ENCODE data around the gene ZNF682. TPM values are rescaled to one million over a fixed set of nuclear protein-coding genes. Genes with fewer than 3 reads are reported as not detected.
"Not testable (repeated sequence)": the region's sequence is repeated elsewhere in the genome, so short reads cannot be mapped to it uniquely, and the experiment has no call there.

The ZNF682 gene
- 1.3 and 3.9 TPM in 2 replicates for total RNA-seq (2012; rRNA removed)

DNA sequence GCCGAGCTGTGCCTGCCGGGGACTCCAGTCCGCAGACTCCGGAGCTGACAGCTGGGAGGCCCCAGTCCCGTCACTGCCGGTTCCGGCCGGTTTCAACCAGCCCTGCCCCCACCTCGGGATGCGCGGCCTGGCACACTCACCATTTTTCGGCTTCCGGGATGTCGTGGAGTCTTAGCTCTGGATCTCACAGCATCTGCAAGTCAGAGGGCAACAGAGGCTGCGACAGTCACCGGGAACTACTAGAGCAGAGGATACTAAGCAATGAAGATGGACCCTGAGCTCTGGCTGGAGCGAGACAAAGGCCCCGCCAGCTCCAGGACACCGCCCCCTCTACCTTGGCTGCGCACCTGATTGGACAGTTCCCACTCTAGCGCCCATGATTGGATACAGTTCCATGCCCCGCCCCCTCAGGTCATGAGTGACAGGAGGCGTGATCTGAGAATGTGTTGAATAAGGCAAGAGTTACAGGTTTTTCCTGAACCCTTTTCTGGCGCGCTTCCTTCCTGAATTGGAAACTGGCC lies at the start of gene ZNF682:
TSS of gene ZNF682 (minus strand) at position 303 of the 521 bp plus-strand sequence. CDS start at position 143, 160 bp downstream.
- Histone ChIP-seq H3K9ac (ENCODE audit: low read depth, low read length) (peak within 1 kb of the TSS; percentile 86), H3K4me2 (ENCODE audit: low read length) (peak within 1 kb of the TSS; percentile 76), H3K4me3 (ENCODE audit: low read length) (peak within 1 kb of the TSS; percentile 86), H3K36me3 (ENCODE audit: insufficient read depth, low read length) (no peaks in the 10 kb centered on the region), H3K4me1 (ENCODE audit: control insufficient read depth, insufficient read depth, low read length) (peaks cover 3% of the 10 kb centered on the region), H3K27me3 (ENCODE audit: control insufficient read depth, insufficient read depth, low read length) (no peaks in the 10 kb centered on the region), H3K9me3 (replicated peaks; ENCODE audit: low read length) (no peaks in the 10 kb centered on the region)

DNA sequence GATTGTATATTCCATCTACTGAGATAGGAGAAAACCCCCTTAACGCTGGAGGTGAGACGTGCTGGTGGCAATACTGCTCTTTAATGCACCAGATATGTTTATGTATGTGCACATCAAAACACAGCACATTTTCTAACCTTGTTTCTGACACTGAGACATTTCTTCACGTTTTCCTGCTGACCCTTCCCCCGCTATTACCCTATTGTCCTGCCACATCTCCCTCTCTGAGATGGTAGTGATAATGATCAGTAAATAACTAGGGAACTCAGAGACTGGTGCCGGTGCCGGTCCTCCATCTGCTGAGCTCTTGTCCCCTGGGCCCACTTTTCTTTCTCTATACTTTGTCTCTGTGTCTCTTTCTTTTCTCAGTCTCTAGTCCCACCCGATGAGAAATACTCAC lies 43.6 kb upstream of the ZNF682 start:
- not testable (repeated sequence) for H3K9ac ChIP-seq (ENCODE audit: low read depth, low read length); H3K4me3 ChIP-seq (ENCODE audit: low read length); H3K27me3 ChIP-seq (ENCODE audit: control insufficient read depth, insufficient read depth, low read length); H3K36me3 ChIP-seq (ENCODE audit: insufficient read depth, low read length); H3K4me2 ChIP-seq (ENCODE audit: low read length); H3K4me1 ChIP-seq (ENCODE audit: control insufficient read depth, insufficient read depth, low read length); H3K9me3 ChIP-seq (replicated peaks; ENCODE audit: low read length)

DNA sequence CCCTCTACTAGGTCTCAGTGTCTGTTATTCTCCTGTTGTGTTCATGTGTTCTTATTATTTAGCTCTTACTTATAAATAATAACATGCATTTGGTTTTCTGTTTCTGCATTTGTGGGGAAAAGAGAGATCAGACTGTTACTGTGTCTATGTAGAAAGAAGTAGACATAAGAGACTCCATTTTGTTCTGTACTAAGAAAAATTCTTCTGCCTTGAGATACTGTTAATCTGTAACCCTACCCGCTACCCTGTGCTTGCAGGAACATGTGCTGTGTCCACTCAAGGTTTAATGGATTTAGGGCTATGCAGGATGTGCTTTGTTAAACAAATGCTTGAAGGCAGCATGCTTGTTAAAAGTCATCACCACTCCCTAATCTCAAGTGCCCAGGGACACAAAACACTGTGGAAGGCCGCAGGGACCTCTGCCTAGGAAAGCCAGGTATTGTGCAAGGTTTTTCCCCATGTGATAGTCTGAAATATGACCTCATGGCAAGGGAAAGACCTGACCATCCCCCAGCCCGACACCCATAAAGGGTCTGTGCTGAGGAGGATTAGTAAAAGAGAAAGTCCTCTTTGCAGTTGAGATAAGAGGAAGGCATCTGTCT lies 43.0 kb upstream of the ZNF682 start:
- H3K4me2 ChIP-seq (ENCODE audit: low read length); H3K36me3 ChIP-seq (ENCODE audit: insufficient read depth, low read length); H3K4me1 ChIP-seq (ENCODE audit: control insufficient read depth, insufficient read depth, low read length); H3K9me3 ChIP-seq (replicated peaks; ENCODE audit: low read length); H3K9ac ChIP-seq (ENCODE audit: low read depth, low read length); H3K4me3 ChIP-seq (ENCODE audit: low read length); H3K27me3 ChIP-seq (ENCODE audit: control insufficient read depth, insufficient read depth, low read length): not testable (repeated sequence)

DNA sequence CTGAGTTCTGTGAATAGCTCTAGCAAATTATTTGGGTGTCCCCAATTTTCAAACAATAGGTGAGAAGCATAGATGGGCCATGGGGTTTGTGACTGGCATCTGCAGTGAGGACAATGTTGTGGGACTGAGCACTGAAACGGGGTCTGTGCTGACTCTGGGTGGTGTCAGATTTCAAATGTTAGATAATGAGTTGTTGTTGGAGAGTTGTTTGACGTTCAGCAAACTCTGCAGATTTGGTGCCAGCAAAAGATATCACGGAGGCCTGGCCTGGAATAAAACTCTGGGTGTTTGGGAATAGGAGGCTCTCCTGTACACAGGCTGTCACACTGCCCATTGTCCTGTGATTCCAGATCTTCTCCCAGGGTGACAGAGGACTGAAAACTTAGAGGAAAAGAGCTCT lies 41.4 kb upstream of the ZNF682 start:
- no peaks in the 10 kb centered on the region for H3K9me3 ChIP-seq (replicated peaks; ENCODE audit: low read length)
- H3K4me2 ChIP-seq (ENCODE audit: low read length): no peak overlapping the region

DNA sequence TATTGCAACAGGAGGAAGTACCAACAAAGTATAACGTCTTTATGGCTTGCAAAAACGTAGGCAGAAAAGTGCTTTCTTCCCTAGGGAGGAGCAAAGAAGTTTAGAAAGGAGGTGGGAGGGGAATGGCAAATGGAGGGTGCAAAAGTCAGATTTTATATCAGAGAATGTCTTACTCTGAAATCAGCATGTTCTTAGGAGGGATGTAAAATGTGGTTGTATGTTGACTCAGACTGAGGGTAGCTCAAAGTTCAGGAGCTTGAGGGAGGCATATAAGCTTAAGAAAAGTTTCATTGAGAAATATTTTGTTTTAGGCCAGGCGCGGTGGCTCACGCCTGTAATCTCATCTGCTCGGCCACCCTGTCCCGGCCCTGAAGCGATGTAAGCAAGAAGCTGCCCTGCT lies 40.2 kb upstream of the ZNF682 start:
- Histone ChIP-seq H3K4me1 (ENCODE audit: control insufficient read depth, insufficient read depth, low read length) (no peaks in the 10 kb centered on the region), H3K36me3 (ENCODE audit: insufficient read depth, low read length) (no peaks in the 10 kb centered on the region), H3K4me2 (ENCODE audit: low read length) (no peak overlapping the region), H3K9ac (ENCODE audit: low read depth, low read length) (no peak overlapping the region), H3K9me3 (replicated peaks; ENCODE audit: low read length) (no peaks in the 10 kb centered on the region), H3K27me3 (ENCODE audit: control insufficient read depth, insufficient read depth, low read length) (no peaks in the 10 kb centered on the region), H3K4me3 (ENCODE audit: low read length) (no peak overlapping the region)

More for the DNA sequence above, 41.4 kb upstream of the ZNF682 start:
- H3K4me3 ChIP-seq (ENCODE audit: low read length): no peak overlapping the region
- H3K9ac ChIP-seq (ENCODE audit: low read depth, low read length): no peak overlapping the region
- no peaks in the 10 kb centered on the region for H3K4me1 ChIP-seq (ENCODE audit: control insufficient read depth, insufficient read depth, low read length)
- H3K27me3 ChIP-seq (ENCODE audit: control insufficient read depth, insufficient read depth, low read length): no peaks in the 10 kb centered on the region
- no peaks in the 10 kb centered on the region for H3K36me3 ChIP-seq (ENCODE audit: insufficient read depth, low read length)

DNA sequence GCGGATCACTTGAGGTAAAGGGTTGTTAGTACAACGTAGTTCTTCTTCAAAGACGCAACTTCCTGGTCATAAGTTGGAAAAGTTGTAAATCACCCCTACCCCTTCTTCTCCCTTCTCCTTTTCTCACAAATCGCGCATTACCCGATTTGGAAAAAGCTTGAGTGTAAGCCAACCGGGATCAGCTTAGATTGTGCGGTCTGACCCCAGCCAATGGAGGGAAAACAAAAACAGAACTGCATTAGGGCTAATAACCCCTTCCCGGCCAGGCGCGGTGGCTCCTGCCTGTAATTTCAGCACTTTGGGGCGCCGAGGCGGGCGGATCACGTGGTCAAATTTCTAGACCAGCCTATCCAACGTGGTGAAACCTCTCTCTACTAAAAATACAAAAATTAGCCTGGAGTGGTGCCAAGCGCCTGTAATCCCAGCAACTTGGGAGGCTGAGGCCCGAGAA lies 39.3 kb upstream of the ZNF682 start:
- Histone ChIP-seq H3K4me1 (ENCODE audit: control insufficient read depth, insufficient read depth, low read length) (no peaks in the 10 kb centered on the region), H3K4me2 (ENCODE audit: low read length) (peak overlapping the region; percentile 83), H3K27me3 (ENCODE audit: control insufficient read depth, insufficient read depth, low read length) (no peaks in the 10 kb centered on the region), H3K9me3 (replicated peaks; ENCODE audit: low read length) (no peaks in the 10 kb centered on the region), H3K4me3 (ENCODE audit: low read length) (peak overlapping the region; percentile 82), H3K36me3 (ENCODE audit: insufficient read depth, low read length) (no peaks in the 10 kb centered on the region), H3K9ac (ENCODE audit: low read depth, low read length) (peak overlapping the region; percentile 65)

DNA sequence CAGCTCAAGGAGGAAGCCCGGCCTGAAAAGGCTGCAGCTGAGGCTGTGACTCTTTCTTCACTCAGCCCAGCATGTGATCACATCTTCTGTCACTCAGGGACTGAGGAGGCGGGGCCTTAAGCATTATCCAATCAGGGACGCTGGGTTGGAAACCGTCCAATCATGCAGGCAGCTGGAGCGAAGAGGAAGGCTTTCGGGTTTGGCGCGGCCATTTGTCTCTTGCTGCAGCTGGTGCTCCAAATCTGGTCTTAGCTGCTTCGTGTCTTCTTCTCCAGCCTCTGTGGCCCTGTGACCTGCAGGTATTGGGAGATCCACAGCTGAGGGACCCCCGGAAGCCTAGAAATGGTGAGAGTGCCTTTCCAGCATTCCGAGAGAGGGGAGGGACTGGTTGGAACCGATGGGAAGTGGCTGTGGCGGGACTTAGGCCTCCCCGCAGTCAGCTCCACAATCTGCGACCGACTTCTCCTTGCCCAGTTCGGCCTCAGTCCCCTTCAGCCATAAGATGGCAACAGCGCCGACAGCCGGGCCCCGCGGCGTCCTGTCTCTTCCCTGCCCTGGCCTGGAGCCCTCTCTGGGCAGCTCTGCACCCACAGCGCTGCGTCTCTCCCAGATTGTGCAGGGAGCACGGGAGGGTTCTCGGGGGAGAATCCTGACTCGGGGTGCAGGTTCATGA lies 38.6 kb upstream of the ZNF682 start, which contains the start of gene ZNF90:
TSS of gene ZNF90 (plus strand) at position 210 of the 673 bp plus-strand sequence. CDS start at position 343, 133 bp downstream.
- peak within 1 kb of the TSS; percentile 82 for H3K4me3 ChIP-seq (ENCODE audit: low read length)
- no peaks in the 10 kb centered on the region for H3K27me3 ChIP-seq (ENCODE audit: control insufficient read depth, insufficient read depth, low read length)
- H3K4me1 ChIP-seq (ENCODE audit: control insufficient read depth, insufficient read depth, low read length): no peaks in the 10 kb centered on the region
- no peaks in the 10 kb centered on the region for H3K9me3 ChIP-seq (replicated peaks; ENCODE audit: low read length)
- peak within 1 kb of the TSS; percentile 83 for H3K4me2 ChIP-seq (ENCODE audit: low read length)
- H3K9ac ChIP-seq (ENCODE audit: low read depth, low read length): peak within 1 kb of the TSS; percentile 65
- H3K36me3 ChIP-seq (ENCODE audit: insufficient read depth, low read length): no peaks in the 10 kb centered on the region

DNA sequence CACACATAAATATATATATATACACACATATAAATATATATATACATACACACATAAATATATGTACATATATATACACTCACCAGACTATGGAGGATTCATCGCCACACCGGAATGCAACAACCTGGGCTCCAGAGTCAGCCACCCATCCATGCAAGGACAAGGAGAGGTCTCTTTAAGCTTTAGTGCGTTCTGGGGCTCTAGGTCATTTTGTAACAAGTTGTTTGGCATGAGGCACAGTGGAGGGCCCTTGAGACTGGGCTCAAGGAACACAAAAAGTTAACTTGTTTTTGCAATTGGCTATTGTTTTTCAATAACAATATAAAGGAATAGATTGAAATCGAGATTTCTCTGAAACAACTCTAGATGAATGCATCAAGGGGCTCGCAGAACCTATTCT lies 33.6 kb upstream of the ZNF682 start:
- H3K4me1 ChIP-seq (ENCODE audit: control insufficient read depth, insufficient read depth, low read length): no peaks in the 10 kb centered on the region
- H3K4me2 ChIP-seq (ENCODE audit: low read length): no peak overlapping the region
- no peak overlapping the region for H3K9ac ChIP-seq (ENCODE audit: low read depth, low read length)
- H3K9me3 ChIP-seq (replicated peaks; ENCODE audit: low read length): no peaks in the 10 kb centered on the region
- no peak overlapping the region for H3K4me3 ChIP-seq (ENCODE audit: low read length)
- H3K36me3 ChIP-seq (ENCODE audit: insufficient read depth, low read length): no peaks in the 10 kb centered on the region
- no peaks in the 10 kb centered on the region for H3K27me3 ChIP-seq (ENCODE audit: control insufficient read depth, insufficient read depth, low read length)

DNA sequence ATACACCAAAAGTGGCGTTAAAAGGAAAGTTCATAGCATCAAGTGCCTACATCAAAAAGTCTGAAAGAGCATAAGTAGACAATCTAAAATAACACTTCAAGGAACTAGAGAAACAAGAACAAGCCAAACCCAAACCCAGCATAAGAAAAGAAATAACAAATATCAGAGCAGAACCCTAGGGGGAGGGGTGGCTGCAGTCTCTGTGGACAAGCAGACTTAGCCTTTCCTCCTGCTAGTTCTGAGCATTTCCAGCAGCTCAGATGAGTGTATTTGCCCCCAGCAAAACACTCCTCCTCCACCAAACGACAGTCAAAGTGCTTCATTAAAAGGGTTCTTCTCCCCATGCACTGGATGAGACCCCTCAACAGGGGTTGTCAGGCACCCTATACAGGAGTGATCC lies 31.4 kb upstream of the ZNF682 start:
- no peak overlapping the region for H3K9ac ChIP-seq (ENCODE audit: low read depth, low read length)
- H3K27me3 ChIP-seq (ENCODE audit: control insufficient read depth, insufficient read depth, low read length): no peaks in the 10 kb centered on the region
- H3K4me3 ChIP-seq (ENCODE audit: low read length): no peak overlapping the region
- no peaks in the 10 kb centered on the region for H3K36me3 ChIP-seq (ENCODE audit: insufficient read depth, low read length)
- H3K4me1 ChIP-seq (ENCODE audit: control insufficient read depth, insufficient read depth, low read length): no peaks in the 10 kb centered on the region
- H3K4me2 ChIP-seq (ENCODE audit: low read length): no peak overlapping the region
- H3K9me3 ChIP-seq (replicated peaks; ENCODE audit: low read length): no peaks in the 10 kb centered on the region

DNA sequence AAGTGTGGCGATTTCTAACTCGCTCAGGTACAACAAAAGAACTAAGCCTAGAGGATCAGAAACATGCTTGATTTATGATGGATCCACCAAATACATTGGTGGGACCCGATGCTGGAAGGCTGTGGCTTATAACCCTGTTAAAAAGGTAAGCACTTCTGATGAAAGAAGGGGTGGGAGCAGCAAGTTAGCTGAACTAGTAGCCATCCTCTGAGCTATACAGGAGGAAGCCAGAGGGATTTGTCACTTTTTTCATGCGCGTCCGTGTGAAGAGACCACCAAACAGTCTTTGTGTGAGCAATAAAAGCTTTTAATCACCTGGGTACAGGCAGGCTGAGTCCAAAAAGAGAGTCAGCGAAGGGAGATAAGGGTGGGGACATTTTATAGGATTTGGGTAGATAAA lies 29.3 kb upstream of the ZNF682 start:
- not testable (repeated sequence) for H3K4me2 ChIP-seq (ENCODE audit: low read length); H3K4me3 ChIP-seq (ENCODE audit: low read length); H3K9me3 ChIP-seq (replicated peaks; ENCODE audit: low read length); H3K4me1 ChIP-seq (ENCODE audit: control insufficient read depth, insufficient read depth, low read length); H3K27me3 ChIP-seq (ENCODE audit: control insufficient read depth, insufficient read depth, low read length); H3K36me3 ChIP-seq (ENCODE audit: insufficient read depth, low read length); H3K9ac ChIP-seq (ENCODE audit: low read depth, low read length)

DNA sequence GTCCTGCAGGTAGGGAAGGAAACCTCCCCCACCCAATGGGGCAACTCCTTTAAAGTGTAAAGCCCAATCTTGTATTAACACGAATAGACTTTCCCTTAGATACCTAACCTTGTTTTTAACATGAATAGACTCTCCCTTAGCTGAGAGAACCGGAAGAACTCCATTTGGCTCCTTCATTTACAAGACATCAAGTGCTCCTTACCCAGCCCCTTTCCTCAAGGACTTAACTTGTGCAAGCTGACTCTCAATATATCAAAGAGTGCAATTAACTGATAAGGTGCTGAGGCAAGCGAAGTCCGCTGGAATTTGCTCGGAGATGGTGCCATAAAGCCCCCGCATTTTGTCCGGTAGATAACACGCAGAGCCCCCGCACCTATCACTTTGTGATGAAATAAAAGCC lies 28.6 kb upstream of the ZNF682 start:
- H3K4me3 ChIP-seq (ENCODE audit: low read length): no peak overlapping the region
- no peaks in the 10 kb centered on the region for H3K36me3 ChIP-seq (ENCODE audit: insufficient read depth, low read length)
- no peaks in the 10 kb centered on the region for H3K27me3 ChIP-seq (ENCODE audit: control insufficient read depth, insufficient read depth, low read length)
- no peaks in the 10 kb centered on the region for H3K4me1 ChIP-seq (ENCODE audit: control insufficient read depth, insufficient read depth, low read length)
- no peaks in the 10 kb centered on the region for H3K9me3 ChIP-seq (replicated peaks; ENCODE audit: low read length)
- H3K9ac ChIP-seq (ENCODE audit: low read depth, low read length): no peak overlapping the region
- no peak overlapping the region for H3K4me2 ChIP-seq (ENCODE audit: low read length)

DNA sequence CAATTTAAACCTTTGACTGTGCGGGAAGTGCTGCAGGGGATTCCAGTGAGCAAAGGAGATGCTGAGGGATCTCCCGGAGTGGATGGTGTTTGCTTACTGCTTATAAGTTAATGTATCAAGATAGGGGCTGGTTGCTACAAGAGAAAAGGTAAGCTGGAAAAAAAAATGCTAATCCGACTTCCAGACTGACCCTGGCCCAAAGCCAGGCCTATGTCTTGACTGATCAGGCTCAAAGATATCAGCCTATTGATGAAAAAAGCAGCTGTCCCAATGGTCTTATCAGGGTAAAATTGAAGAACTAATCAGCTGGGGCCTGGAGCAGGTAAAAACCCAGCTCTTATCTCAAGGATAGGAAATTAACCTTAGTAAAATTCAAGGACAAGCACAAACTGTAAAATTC lies 27.6 kb upstream of the ZNF682 start:
- Histone ChIP-seq H3K4me3 (ENCODE audit: low read length) (no peak overlapping the region), H3K4me1 (ENCODE audit: control insufficient read depth, insufficient read depth, low read length) (no peaks in the 10 kb centered on the region), H3K27me3 (ENCODE audit: control insufficient read depth, insufficient read depth, low read length) (no peaks in the 10 kb centered on the region), H3K9ac (ENCODE audit: low read depth, low read length) (no peak overlapping the region), H3K4me2 (ENCODE audit: low read length) (no peak overlapping the region), H3K36me3 (ENCODE audit: insufficient read depth, low read length) (no peaks in the 10 kb centered on the region), H3K9me3 (replicated peaks; ENCODE audit: low read length) (no peaks in the 10 kb centered on the region)
